A549 (cell line): Measurements from ENCODE around the gene TSC22D3.

Experiments
- BCL3 ChIP-seq: fragments of >200 bp; sonication (Bioruptor Twin); formaldehyde crosslinking; IDR thresholded peaks from 3 replicates; pipeline ENCODE4 v1.6.1; 2016
- CEBPB ChIP-seq, 2 experiments: fragments of >200 bp in 1 of 2; sonication (Bioruptor Twin) in 1 of 2; formaldehyde crosslinking in 1 of 2; IDR thresholded peaks; 2 replicates each; pipeline ENCODE4 v1.6.1; 2012 to 2016
- CTCF ChIP-seq: fragments of >200 bp; sonication (Bioruptor Twin); formaldehyde crosslinking; IDR thresholded peaks from 3 replicates; pipeline ENCODE4 v1.5.1; 2016
- EP300 ChIP-seq, 2 experiments: fragments of >200 bp; sonication (Bioruptor Twin); formaldehyde crosslinking; IDR thresholded peaks; 2 replicates in 1 of 2; 3 replicates in 1 of 2; pipeline ENCODE4 v1.6.1; 2016 to 2017
- HOXB13 ChIP-seq: fragments of 250-450 bp; sonication (Bioruptor Pico); IDR thresholded peaks from 2 replicates; pipeline ENCODE4 v1.5.0; 2020; ENCODE audit warnings: low read depth, mild to moderate bottlenecking, moderate library complexity
- JUN ChIP-seq, 2 experiments: fragments of >200 bp; sonication (Bioruptor Twin); formaldehyde crosslinking; IDR thresholded peaks; 2 replicates in 1 of 2; 3 replicates in 1 of 2; pipeline ENCODE4 v1.6.1; 2016 to 2017
- JUNB ChIP-seq: fragments of >200 bp; sonication (Bioruptor Twin); formaldehyde crosslinking; IDR thresholded peaks from 2 replicates; pipeline ENCODE4 v1.6.1; 2016
- MAX ChIP-seq: IDR thresholded peaks from 2 replicates; pipeline ENCODE4 v1.6.1; 2012
- MAZ ChIP-seq: fragments of 150-350 bp; IDR thresholded peaks from 2 replicates; pipeline ENCODE4 v1.6.1; 2014; ENCODE audit warnings: antibody characterized with exemption, low read depth, low read length, borderline replicate concordance
- MYC ChIP-seq: IDR thresholded peaks from 2 replicates; pipeline ENCODE4 v1.6.1; 2012; ENCODE audit warnings: mild to moderate bottlenecking, inconsistent platforms, low read length, improper control_type of control experiment, borderline replicate concordance
- POLR2A ChIP-seq: IDR thresholded peaks from 2 replicates; pipeline ENCODE4 v1.6.1; 2012; ENCODE audit warnings: mild to moderate bottlenecking, low read length
- SMC3 ChIP-seq: fragments of >200 bp; sonication (Bioruptor Twin); formaldehyde crosslinking; IDR thresholded peaks from 3 replicates; pipeline ENCODE4 v1.6.1; 2018; ENCODE audit warnings: inconsistent platforms
- SREBF2 ChIP-seq: fragments of 450-650 bp; IDR thresholded peaks from 2 replicates; pipeline ENCODE4 v1.6.1; 2014; ENCODE audit warnings: mild to moderate bottlenecking, moderate library complexity
- TF ChIP-seq, protein P1 (sequence below): fragments of 450-650 bp; IDR thresholded peaks from 2 replicates; pipeline ENCODE4 v1.6.1; 2014; ENCODE audit warnings: antibody characterized with exemption

- TF ChIP-seq POLR2A (no peak), CTCF (no peak), MAZ (no peak), CEBPB (IDR thresholded peaks at IDR 0.05) (no peak), MAX (no peak), HOXB13 (CRISPR knock-in tag) (no peak), SREBF2 (no peak), BCL3 (no peak), SMC3 (no peak), EP300 (IDR thresholded peaks at IDR 0.05) (no peak), JUN (IDR thresholded peaks at IDR 0.05) (no peak), MYC (no peak), JUNB (no peak)
- TF ChIP-seq, protein P1, sequence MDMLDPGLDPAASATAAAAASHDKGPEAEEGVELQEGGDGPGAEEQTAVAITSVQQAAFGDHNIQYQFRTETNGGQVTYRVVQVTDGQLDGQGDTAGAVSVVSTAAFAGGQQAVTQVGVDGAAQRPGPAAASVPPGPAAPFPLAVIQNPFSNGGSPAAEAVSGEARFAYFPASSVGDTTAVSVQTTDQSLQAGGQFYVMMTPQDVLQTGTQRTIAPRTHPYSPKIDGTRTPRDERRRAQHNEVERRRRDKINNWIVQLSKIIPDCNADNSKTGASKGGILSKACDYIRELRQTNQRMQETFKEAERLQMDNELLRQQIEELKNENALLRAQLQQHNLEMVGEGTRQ: no peak
These were observed 62.4 kb downstream of the TSC22D3 start for GRCh38 chrX:107713203-107713542.
